Central memory CD4-positive, alpha-beta T cell (primary cell): Measurements from ENCODE around the gene SYTL4.
"Not testable (repeated sequence)": the region's sequence is repeated elsewhere in the genome, so short reads cannot be mapped to it uniquely, and the experiment has no call there.

Source experiments
- DNase-seq: peaks from one replicate; pipeline ENCODE4 v3.0.0; 2022
- total RNA-seq, 3 experiments: gene quantifications; one replicate each; lab custom pipeline; 2026; lab: John Stamatoyannopoulos, UW

SYTL4 gene
- 0 to 0.07 (median 0) reads per million in 3 experiments for total RNA-seq

- DNase-seq: no peak
Observed at GRCh38 chrX:100731441-100732281, at the start of gene SYTL4. Gene SYTL4, minus strand, starts transcription at chrX:100732121. Its CDS starts 30,084 bp downstream, at chrX:100702037.

DNA sequence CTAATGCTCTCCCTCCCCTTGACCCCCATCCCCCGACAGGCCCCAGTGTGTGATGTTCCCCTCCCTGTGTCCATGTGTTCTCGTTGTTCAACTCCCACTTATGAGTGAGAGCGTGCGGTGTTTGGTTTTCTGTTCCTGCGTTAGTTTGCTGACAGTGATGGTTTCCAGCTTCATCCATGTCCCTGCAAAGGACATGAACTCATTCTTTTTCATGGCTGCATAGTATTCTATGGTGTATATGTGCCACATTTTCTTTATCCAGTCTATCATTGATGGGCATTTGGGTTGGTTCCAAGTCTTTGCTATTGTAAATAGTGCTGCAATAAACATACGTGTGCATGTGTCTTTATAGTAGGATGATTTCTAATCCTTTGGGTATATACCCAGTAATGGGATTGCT is 37.5 kb upstream of the SYTL4 start:
- not testable (repeated sequence) for DNase-seq

DNA sequence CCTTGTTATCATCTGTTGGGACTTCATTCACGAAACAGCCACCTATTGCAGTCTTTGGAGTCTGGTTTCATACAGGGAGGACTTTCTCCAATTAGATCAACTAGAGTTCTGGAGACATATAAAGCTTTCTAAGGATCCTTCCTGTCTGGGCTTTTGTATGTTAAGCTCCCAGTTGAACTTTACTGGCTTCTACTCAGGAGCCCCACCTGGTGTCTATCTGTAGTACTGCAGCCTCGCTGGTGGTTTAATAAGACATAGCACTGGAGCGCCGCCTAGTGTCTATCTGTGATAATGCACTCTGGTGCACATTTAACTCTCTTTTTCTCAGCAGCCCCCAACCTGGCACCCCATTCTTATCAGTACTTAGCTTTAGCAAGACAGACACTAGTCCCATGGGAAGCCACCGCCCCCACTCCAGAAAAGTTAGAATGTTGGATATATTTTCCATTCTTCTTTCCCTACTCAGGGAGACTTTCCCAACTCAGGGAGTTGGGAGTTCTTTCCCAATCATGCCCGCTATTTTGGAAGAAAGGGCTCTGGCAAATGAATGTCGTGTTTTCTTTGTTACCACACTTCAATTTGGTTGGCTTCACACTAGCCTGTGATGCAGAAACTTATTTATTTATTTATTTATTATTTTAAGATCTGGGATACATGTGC is 36.9 kb upstream of the SYTL4 start:
- peak; percentile 80 for DNase-seq

DNA sequence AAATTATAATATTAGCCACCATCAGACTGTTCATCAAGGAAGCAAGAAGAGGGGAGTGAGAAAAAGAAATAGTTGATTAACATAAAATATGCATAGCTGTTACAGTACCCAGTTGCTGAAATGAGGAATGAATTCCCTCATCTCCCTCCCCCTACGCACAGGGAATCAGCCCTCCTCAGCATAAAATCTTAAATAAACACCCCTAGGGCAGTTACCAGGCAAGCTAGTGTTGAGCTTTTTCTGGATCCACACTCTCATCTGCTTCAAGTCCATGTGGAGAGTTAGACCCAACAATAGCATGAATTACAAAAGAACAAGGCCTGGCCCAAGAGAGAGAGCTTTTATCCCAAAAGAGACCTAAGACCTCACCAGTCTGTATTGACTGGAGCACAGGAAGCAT is 19.0 kb upstream of the SYTL4 start:
- no peak for DNase-seq

DNA sequence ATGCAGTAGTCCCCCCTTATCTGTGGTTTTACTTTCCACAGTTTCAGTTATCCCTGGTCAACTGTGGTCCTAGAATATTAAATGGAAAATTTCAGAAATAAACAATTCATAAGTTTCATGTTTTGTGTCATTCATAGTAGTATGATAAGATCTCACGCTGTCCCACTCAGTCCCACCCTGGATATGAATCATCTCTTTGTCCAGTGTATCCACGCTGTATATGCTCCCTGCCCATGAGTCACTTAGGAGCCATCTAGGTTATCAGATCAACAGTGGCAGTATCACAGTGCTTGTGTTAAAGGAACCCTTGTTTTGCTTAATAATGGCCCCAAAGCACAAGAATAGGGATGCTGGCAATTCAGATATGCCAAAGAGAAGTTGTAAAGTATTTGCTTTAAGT is 16.2 kb upstream of the SYTL4 start:
- DNase-seq: no peak

GRCh38 chrX:100747703-100748102 is 15.8 kb upstream of the SYTL4 start:
- no peak for DNase-seq

DNA sequence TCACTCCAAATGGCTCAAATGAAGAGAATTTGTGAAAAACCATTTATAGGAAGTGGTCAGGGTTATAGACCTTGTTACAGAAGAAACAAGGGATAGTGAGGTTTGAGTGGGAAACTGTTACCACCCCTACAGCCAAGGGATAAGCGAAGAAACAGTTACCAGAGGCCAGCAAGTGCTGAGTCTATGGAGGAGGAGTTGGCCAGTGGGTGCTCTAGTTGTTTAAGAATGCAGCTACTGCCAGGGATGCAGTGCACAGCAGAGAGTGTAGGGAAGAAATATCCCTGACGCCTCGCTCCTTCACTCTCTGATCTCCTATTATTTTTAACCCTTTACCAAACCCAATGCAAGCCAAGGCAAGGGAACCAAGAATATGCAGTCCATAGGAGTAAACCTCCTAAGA is 15.2 kb upstream of the SYTL4 start:
- DNase-seq: no peak

- no peak for DNase-seq
Observed at GRCh38 chrX:100745806-100746537, 14.1 kb upstream of the SYTL4 start.

DNA sequence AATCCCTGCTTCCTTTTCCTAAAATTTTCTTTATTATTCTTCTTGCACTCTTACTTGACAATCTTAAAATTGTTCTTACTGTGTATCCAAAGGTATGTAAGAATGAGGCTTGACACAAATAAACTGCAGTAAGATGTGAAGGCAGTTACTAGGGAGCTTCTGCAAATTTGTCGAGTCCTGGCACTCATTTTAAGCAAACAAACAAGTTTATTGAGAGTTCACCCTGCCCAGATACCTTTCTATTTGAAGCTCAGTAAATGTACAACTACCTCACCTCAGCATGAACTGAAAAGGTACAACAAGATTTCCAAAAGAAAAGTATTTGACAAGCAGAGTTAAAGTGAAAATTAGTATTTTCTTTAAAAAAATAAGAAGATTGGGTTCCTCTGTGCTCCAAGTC is 13.3 kb upstream of the SYTL4 start:
- no peak for DNase-seq

- DNase-seq: no peak
Observed at GRCh38 chrX:100743009-100743607, 11.2 kb upstream of the SYTL4 start.

- not testable (repeated sequence) for DNase-seq
Observed at GRCh38 chrX:100724006-100724405, 7.9 kb downstream of the SYTL4 start.

DNA sequence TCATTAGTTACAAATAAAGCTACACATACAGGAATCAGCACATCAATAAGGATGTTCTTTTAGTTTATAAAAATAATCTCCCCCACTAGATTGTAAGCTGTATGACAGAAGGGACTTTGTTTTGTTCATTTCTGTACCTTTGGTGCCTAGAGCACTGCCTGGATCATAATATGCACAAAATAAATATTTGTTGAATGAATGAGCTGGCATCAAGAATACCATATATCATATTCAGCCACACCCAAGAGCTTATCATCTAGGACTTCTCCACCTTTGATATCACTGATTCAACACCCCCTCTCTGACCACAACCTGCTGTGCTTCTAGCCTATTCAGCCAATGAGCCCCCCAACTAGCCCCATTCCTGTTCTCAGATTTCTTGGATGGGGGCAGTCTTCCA is 10.6 kb downstream of the SYTL4 start:
- no peak for DNase-seq

DNA sequence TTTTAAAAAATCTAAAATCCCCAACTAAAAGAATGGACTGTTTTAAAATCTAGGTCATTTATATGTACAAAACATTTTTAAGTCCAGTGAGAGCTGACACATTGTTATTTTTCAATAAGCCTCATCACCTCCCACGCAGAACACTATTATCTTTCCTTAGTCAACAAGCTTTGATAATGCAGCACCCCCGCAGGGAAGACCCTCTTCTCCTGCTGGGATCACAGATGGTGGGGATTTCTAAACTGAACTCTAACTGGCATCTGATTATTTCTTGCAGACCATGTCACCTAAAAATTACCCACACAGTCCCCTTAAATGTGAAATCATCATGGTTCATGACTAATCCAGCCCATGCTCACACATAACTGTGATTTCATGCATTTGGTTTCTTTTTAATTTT is 11.6 kb downstream of the SYTL4 start:
- DNase-seq: no peak

DNA sequence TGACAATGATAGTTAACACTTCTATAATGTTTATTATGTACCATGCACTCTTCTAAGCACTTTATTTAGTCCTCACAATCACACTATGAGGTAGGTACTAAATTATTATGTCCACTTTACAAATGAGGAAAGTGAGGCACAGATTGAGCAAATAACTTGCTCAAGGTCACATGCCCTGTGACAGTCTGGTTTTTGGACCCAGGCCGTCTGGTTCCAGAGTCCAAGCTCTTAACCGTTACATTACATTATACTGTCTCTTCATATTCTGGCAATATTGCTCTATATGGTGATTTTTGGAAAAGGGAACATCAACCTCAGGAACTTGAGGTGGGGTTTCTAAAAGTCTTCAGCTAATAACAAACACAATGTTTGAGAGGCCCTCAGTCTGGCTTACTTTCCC is 12.8 kb downstream of the SYTL4 start:
- no peak for DNase-seq

- DNase-seq: no peak
Observed at GRCh38 chrX:100717363-100717762, 14.6 kb downstream of the SYTL4 start.

GRCh38 chrX:100710816-100711215 is 21.1 kb downstream of the SYTL4 start:
- DNase-seq: no peak

GRCh38 chrX:100704581-100705203 is 27.2 kb downstream of the SYTL4 start:
- DNase-seq: no peak

DNA sequence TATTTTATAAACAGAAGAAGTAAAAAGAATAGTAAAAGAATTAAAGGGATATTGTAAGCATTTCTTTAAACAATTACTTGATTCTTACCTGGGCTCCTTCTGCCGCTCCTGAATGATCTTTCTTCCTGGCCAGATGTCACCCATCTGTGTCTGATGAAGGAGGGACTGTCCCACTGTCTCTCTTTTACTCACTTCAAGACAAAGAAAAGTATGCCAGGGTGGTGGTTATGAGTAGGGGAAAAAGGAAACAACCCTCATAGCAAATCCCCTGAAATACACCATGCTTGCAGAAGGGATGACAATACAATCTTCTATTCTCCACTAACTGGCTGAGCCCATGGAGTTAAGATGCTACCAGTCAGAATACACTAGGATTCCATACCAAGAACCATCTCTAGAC is 31.1 kb downstream of the SYTL4 start:
- DNase-seq: no peak

GRCh38 chrX:100698551-100698950 is 33.4 kb downstream of the SYTL4 start:
- DNase-seq: no peak

- DNase-seq: no peak
Observed at GRCh38 chrX:100696699-100697351, 35.1 kb downstream of the SYTL4 start.

- no peak for DNase-seq
Observed at GRCh38 chrX:100695991-100696390, 35.9 kb downstream of the SYTL4 start.

DNA sequence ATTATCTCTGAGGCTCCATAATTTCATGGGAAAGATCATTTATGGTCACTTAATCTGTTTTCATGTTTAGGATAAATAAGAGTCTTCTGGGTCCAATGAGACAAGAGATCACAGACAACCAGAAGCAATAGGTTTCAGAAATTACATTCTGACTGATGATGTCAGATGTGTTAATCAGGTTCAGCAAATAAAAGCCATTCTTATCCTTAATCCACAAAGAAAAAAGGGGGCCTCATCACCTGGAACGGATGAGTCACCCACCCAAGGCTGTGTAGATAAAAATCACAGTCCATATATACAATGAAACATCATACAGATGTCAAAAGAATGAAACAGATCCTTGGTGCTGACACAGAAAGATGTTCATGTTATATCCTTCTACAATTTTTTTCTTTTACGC is 36.6 kb downstream of the SYTL4 start:
- no peak for DNase-seq
